Measurements from ENCODE around the gene DCDC2.
"Not testable (repeated sequence)": the region's sequence is repeated elsewhere in the genome, so short reads cannot be mapped to it uniquely, and the experiment has no call there.

The DCDC2 gene

DNA sequence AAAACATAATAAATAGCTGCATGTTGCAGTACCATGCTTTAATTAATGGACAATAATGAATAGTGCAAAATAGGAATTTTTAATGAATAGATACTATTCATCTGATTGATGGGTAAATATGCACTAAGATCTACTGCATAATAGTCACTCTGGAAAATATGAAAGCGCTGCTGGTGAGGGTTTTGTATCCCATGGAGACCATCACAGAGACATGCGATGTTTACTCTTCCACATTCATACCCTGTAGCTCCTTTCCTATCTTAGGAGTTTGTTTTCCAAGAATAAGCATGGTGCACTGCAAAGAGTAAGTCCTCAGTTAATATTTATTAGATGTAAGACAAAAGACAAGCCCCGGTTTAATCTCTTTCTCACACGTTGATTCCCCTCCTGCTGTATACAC is 150.4 kb downstream of the DCDC2 start:
- DNase-seq = no peak

DNA sequence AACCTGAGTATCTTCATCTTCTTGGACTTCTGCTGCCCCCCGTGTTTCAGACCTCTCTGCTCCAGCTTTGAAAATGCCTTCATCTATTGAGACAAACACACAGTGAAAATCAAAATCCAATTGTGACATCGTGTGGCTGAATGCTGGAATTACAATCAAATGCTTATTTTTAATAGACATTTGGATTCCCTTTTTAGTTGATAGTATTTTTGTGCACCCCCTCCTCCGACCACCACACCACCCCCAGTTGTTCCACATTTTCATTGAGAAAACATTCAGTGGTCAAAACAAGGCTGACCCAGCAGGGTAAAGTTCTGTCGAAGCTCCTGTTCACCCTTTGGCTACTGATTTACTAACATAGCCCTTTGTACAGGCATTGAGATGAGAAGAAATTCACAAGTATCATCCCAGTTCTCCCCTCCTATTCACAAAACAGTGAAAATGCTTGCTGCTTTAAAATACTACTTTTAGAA is 152.8 kb downstream of the DCDC2 start:
- DNase-seq = no peak

DNA sequence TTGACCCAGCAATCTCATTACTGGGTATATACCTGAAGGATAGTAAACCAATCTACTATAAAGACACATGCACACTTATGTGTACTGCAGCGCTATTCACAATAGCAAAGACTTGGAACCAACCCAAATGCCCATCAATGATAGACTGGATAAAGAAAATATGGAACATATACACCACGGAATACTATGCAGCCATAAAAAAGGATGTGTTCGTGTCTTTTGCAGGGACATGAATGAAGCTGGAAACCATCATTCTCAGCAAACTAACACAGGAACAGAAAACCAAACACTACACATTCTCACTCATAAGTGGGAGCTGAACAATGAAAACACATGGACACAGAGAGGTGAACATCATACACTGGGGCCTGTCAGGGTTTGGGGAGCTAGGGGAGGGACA is 153.7 kb downstream of the DCDC2 start:
- DNase-seq = not testable (repeated sequence)

DNA sequence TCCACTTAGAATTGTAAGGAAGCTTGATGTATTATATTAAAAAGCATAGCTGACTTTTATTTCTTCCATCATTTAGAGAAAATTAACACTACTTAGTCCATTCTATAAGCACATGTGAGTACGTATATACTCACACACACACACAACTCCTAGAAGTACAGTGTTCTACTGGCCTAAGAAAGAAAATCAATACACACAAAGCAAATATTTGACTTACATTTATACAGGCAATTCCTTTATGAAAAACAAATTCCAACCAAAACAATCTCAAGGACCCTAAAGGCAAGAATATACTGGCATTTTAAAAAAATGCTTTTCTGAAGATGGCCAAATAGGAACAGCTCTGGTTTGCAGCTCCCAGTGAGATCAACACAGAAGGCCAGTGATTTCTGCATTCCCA is 160.0 kb downstream of the DCDC2 start:
- DNase-seq = no peak

DNA sequence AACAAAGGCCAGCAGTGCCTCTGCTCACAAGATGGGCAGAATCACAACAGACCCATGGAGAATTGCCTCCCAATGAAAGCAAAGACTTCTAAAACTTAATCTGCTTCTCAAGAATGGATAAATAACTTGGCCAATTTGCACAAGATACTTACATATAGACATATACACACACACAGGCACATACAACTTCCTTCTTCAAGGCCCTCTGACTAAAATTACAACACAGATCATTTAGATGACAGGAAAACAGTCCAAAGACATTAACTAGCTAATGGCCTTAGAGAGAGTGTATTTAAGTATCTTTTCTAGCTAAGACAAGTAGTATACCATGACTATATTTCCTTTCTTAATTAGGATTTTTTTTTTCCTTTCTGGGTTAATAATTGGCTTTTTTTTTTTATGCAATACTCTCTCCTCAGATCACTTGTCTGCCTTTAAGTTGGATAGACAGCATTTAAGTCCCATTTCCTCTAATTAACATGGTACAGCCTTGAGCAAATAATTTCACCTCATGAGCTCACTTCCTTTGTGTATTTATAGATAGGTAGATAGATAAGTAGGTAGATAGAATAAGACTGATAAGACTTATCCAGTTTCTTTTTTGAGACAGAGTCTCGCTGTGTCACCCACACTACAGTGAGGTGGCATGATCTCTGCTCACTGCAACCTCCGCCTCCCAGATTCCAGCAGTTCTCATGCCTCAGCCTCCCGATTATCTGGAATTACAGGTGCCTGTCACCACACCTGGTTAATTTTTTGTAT is 161.8 kb downstream of the DCDC2 start:
- DNase-seq = no peak

DNA sequence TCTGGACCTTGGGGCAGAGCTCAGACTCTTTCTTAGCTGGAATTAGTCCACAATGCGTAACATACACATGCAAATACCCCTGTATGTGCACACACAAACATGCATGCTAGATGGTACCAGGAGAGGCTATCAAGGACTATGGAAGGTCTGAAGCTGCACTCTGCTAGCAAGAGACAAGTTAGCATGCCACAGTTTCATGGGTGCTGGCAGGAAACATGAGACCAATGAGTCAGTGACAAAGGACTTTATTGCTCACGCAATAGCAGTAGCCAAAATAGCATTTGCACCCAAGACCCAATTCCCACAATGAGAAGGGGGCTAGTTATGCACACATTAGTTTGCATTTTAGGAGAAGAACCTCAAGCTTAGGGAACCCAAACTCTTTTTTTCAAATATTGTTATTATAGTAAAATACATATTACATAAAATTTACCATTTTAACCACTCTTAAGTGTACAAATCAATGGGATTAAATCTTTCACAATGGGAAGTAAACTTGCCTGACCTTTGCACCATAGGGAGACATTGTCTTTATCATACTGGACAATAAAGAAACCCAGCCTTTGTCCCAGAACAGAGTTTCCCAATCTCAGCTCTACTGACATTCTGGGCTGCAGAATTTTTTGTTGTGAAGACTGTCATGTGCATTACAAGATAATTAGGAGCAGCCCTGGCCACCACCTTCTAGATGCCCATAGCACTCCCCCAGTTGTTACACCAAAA is 162.7 kb downstream of the DCDC2 start:
- no peak for DNase-seq

DNA sequence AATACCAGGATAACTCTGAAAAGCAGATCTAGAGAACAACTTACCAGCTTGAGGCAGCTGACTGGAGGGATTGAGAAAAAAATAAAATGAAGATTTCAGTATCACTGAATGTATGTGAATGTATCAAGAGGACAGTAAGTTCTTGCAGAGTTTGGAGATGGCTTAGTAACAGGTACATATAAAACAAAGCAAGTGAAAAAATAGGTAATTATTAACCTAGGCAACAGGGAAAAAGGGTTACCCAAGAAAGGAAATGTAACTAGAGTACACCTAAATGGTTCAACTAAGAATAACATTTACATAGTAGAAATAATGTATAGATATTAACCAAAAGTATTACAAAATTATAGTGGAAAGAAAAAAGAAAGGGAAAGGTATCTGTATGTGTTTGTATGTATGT is 164.5 kb downstream of the DCDC2 start:
- DNase-seq = no peak

DNA sequence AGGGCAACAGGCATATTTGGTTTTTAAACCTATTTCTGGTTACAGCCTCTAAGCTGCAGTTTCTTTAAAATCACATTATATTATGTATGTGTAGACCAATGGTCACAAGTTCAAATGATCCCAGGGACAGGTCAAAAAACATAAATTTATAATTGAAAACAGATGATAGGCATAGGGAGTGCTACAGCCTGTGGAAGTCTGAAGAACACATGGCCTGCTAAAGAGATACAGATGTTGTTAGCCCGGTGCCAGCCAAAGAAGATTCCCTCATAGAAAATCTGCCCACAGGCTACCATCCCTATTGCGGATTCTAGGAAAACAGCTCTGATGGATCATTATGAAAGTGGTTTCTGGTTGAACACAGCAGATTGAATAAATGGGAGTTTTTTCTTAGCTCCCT is 166.5 kb downstream of the DCDC2 start:
- DNase-seq = no peak

DNA sequence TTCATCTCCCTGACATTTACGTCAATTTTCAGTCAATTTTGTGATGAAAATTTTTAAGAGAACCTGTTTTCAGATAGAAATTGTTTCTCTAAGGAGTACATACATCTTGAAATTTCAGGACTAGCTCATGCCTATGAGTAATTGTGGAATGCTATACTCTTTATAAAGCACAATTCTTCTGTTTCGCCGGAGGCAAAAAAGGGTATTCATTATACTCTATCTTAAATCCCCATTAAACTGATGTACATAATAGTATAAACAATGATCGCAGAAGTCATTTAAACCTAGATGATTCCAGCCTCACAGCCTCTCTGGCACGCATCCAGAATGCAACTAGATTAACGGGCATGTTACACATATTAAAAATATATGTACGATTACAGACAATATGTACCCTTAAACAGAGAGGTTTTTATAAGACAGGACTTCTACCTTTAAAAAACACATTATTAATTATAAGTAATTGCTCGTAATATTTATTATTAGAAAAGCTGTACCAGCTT is 169.2 kb downstream of the DCDC2 start:
- DNase-seq = no peak

DNA sequence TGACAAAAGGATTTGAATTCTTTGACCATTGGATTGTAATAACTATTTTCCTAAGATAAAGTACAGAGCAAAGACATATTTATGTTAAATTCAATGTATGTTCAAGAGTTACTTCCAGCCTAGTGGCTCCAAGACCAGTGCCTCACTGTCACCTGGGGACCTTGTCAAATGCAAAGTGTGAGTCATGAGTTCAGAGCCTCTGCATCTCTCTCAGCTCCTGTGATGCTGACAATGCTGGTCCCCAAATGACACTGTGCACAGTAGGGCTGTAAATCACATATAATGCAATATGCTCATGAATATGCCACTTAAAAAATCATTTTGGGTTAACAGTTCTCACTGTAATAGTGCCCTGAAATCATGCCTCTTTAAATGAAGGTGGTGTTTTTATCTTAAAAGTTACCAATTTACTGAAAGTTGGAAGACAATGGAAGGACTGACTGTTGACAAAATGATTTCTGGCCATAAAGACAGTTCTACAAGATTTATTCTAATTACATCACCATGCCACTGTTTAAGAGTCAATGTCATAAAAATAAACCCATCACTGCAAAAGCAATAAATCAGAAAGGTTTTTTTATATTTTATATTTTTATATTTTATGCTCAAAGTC is 169.8 kb downstream of the DCDC2 start:
- DNase-seq = no peak

DNA sequence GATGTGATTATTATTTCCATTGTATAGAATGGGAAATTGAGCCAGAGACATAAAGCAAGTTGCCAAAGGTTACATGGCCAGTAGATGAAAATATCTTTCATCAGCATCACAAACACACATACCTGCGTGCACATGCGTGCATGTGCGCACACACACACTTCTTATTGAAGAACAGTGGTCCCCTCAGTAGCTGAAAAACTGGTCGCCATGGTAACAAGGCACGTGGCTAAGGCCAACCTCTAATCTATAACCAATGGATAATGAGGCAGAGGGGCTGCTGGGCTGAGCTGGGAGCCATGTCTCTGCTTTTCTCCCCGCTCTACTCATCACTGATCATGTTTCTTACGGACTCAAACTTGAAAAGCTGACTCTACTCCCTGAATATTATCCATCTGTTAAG is 171.5 kb downstream of the DCDC2 start:
- DNase-seq = no peak

DNA sequence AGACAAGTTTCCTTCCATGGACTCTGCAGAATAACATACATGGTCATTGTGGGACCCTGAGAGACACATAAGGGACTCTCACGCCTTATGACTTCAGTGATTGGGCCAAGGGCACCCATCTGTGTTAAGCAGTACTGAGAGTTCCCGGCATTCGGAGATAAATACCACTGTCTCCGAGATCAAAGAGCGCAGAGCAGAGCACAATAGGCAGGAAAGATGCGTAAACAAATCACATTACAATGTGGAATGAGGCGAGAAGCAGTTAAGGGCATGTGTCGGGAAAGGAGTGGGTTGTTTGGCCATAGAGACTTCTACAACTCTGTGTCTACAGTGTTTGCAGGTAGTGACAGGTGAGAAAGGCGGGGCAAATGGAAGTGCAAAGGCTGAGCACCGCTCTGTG is 174.3 kb downstream of the DCDC2 start:
- DNase-seq = no peak

DNA sequence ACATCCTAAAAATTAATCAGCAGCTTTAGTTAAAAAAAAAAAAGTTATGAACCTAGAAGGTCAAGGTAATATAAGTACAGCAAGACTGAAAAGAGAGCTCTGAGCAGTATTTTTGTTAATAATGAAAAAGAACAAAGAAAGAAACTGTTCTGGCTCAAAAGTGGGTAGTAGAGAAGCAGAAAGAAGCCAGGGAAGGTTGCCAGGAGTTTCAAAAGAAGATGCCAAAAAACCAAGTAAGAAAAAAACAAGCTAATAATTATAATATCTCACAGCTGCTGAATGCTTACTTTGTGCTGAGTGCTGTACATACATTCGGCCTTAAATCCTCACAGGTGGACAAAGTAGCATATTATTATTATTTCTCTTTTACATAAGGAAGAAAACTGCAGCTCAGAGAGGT is 200.0 kb downstream of the DCDC2 start:
- no peak for DNase-seq

DNA sequence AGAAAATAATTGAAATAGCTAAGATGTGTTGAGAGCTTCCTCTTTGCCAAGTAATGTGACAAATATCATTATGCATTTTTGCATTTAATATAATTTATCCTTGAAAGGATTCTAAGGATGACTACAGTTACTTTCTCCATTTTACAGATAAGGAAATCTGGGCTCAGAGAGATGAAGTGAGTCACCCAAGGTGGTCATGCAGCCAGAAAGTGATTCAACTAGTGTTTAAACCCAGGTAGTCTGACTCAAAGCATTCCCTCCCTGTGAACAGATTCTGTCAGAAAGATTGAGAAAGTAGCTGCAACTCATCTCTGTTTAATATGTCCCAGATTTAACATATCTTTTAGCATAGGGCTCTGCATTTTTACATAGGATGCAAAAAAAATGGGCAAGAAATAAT is 203.7 kb downstream of the DCDC2 start:
- no peak for DNase-seq

DNA sequence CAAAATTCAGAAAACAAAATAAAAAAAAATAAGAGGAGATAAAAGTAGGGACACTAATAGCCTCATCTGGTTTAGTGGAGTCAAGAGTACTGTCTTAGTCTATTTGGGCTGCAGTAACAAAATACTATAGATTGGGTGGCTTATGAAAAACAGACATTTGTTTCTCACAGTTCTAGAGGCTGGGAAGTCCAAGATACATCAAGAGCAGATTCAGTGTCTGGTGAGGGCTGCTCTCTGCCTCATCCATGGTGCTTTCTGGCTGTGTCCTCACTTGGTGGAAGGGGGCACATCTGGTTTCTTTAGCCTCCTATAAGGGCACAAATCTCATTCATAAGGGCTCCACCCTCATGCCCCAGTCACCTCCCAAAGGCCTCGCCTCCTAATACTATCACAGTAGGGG is 205.8 kb downstream of the DCDC2 start:
- no peak for DNase-seq

DNA sequence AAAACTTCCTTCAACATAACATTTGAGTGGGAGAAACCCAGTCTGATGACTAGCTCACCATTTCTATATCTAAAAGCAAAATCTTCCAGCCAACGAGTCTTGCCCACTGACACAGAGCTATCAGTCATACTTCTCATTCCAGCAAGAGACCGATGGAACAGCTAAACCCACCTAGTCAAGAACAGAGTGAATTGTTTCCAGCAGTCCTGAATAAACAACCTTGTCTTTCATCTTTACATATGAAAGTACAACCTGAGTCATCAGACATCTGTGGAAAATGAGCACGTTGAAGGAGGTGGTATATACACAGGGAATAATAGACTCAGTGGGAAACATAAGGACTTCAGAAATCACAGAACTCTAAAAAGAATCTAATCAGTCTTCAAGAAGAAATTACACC is 208.0 kb downstream of the DCDC2 start:
- DNase-seq = no peak

DNA sequence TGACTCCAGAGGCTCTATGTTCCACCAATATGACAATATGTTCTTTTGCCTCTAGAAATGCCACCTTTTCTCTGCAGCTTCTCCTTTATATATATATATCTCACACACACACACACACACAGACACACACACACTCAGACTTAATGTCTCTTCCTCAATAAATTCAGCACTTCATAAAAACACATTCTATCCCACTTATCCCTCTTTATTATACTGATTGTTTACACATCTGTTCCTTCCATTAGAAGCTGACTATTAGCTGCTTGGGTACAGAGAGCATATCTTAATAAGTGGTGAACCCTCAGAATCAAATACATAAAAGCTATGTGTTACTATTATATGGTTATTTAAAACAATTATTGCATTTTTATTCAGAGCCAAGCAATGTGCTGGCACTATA is 208.6 kb downstream of the DCDC2 start:
- no peak for DNase-seq

DNA sequence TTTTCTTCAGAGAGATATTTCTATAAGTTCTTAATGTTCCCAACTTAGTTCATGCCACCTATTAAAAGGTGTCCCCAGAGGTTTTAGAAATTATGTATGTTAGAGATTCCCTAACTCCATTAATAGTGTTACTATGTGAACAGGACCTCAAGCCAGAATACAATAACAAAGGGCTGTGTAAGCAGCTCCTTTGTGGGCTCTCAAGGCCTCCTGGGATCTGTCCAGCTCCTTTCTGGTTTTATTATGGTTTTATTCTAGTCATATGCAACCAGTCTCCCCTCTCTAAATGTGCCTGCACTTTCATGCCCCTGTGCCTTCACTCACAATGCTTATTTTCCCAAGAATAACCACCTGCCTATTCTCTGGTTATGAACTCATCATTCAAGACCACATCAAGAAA is 209.2 kb downstream of the DCDC2 start:
- no peak for DNase-seq

DNA sequence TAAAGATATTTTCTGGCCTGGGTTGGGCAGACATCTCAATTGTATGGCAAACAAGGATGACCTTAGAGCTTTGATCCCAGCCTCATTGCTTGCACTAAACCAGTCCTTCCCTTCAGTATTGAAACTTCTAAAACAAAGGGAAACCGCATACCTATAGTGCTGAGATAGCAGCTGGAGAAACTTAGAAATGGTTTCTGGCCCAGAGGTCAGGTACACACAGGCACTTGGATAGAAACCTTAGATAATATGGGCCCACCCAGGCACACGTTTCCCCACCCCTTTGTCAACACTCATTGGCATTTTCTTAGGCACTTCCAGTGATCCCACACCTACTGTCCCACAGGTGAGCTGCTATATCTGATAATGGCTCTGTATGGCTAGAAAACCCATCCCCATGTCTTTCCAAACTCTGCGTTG is 209.7 kb downstream of the DCDC2 start:
- no peak for DNase-seq

DNA sequence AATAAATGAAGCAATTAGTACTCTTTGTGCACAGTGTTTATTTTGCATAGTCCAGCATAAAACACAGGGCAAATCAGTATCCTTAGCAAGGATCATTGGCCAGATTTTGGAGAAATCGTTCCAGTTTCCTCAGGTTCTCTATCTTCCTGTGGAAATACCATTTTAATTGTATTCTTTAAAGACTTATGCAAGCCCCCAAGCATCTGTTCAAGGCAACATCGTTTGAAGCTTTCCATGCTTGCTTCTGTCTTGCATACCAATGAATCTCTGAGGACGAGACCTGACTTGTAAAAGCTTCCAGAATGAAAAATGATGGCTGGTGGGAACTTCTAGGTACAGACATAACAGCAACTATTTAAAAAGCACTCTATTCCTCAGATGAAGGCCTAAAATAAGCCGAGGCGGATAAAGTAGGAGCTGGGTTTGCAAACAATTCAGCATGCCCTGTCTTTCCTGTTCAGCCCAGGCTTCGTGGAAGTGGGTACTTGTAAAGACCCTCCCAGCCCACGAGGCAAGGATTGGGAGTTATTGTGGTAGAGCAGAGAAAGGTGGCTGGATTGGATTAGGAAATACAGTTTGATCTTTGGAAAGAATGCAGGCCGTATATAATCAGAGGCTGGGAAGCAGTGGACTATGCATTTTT is 210.2 kb downstream of the DCDC2 start:
- no peak for DNase-seq

DNA sequence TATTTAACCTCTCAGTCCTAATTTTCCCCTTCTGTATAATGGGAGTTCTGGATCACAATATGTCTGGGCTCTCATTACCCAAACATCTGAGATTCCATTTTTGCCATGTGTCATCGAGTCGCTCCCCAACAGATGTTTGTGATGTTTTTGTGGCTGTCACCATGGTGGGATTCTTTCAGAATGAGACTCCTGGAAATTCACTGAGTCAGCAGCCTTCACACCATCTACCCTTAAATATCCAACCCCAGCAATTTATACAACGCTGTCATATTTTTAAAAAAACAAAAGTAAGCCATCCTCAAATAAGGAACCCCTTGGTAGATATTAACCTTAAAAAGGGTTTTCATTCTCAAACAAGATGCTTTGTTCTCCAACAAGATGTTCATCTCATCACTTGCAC is 211.0 kb downstream of the DCDC2 start:
- DNase-seq = no peak

DNA sequence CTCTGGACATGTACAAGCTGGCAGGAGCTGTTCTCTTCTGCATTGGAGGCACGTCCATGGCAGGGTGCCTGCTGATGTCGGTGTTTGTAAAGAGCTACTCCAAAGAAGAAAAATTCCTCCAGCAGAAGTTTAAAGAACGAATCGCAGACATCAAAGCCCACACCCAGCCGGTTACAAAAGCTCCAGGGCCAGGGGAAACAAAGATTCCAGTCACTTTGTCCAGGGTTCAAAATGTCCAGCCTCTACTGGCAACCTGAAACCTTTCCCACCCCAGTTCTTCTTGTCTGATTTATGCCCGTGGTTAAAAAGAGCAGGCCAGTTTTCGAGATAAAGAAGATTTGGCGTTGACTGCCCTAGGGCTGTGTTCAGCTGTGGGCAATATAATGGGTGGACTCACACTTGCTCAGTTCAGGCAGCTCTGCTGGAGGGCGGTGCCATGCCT is 212.1 kb downstream of the DCDC2 start:
- DNase-seq = no peak

DNA sequence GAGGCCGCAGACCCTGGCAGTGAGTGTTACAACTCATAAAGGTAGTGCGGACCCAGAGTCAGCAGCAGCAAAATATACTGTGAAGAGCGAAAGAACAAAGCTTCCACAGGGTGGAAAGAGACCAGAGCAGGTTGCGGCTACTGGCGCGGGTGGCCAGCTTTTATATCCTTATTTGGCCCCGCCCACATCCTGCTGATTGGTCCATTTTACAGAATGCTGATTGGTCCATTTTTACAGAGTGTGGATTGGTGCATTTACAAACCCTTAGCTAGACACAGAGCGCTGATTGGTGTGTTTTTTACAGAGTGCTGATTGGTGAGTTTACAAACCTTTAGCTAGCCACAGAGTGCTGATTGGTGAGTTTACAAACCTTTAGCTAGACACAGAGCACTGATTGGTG is 215.1 kb downstream of the DCDC2 start:
- not testable (repeated sequence) for DNase-seq
